Large intestine (tissue), 3 donors: ENCODE data around the gene EXD1. TPM values are rescaled to one million over a fixed set of nuclear protein-coding genes. Genes with fewer than 3 reads are reported as not detected.
"Not testable (repeated sequence)": the region's sequence is repeated elsewhere in the genome, so short reads cannot be mapped to it uniquely, and the experiment has no call there.

Experiments
- DNase-seq, 2 donors: peaks; one replicate each; pipeline versions ENCODE4 v3.0.0 to v3.0.0-alpha.2; 2013
- H3K27ac ChIP-seq: one replicate; pipeline ENCODE4 v1.5.1; 2013; ENCODE audit warnings: low read length
- H3K27me3 ChIP-seq: 2 replicates; pipeline ENCODE4 v1.6.1; 2013; ENCODE audit warnings: low read length; ENCODE audit not compliant: control insufficient read depth, insufficient read depth
- H3K36me3 ChIP-seq: 2 replicates; pipeline ENCODE4 v1.6.1; 2013; ENCODE audit warnings: low read length; ENCODE audit not compliant: control insufficient read depth, insufficient read depth
- H3K4me1 ChIP-seq: one replicate; pipeline ENCODE4 v1.6.1; 2013; ENCODE audit warnings: low read length; ENCODE audit not compliant: control insufficient read depth, insufficient read depth
- H3K4me3 ChIP-seq: one replicate; pipeline ENCODE4 v1.5.1; 2013; ENCODE audit warnings: low read length
- H3K9me3 ChIP-seq: one replicate; pipeline ENCODE4 v1.6.1; 2013; ENCODE audit warnings: mild to moderate bottlenecking, low read depth, low read length, moderate library complexity; ENCODE audit not compliant: control insufficient read depth
- WGBS: methylation state at CpG from one replicate; pipeline ENCODE4 v1.1.5; 2013; ENCODE audit warnings: low lambda C conversion rate; ENCODE audit not compliant: insufficient coverage; 5-methylcytosine and 5-hydroxymethylcytosine counted together
- polyA plus RNA-seq: library from polyadenylated mRNA; unstranded; fragments of 120-200 nt; gene quantifications from one replicate; pipeline ENCODE4 v1.2.1, GENCODE V29; 2013

EXD1 gene
- polyA plus RNA-seq, 1 donor: 0.01 TPM

- Histone ChIP-seq H3K4me1 (no peaks in the 10 kb centered on the region), H3K36me3 (no peaks in the 10 kb centered on the region), H3K4me3 (no peak overlapping the region), H3K27ac (no peak overlapping the region), H3K27me3 (no peaks in the 10 kb centered on the region), H3K9me3 (peaks cover 6% of the 10 kb centered on the region)
- no peak for DNase-seq
- WGBS: no CpG with 5 or more reads among the region's 37 CpGs
Measured at GRCh38 chr15:41151451-41152005, 79.0 kb downstream of the EXD1 start.

- no peaks in the 10 kb centered on the region for H3K27me3 ChIP-seq
- no peaks in the 10 kb centered on the region for H3K36me3 ChIP-seq
- H3K4me3 ChIP-seq: no peak overlapping the region
- peaks cover 6% of the 10 kb centered on the region for H3K9me3 ChIP-seq
- H3K4me1 ChIP-seq: no peaks in the 10 kb centered on the region
- no CpG with 5 or more reads among the region's 4 CpGs for WGBS
- H3K27ac ChIP-seq: no peak overlapping the region
- DNase-seq: no peak
Measured at GRCh38 chr15:41150279-41150678, 80.3 kb downstream of the EXD1 start.

- H3K27me3 ChIP-seq: no peaks in the 10 kb centered on the region
- no peak overlapping the region for H3K27ac ChIP-seq
- no peak for DNase-seq
- H3K4me1 ChIP-seq: no peaks in the 10 kb centered on the region
- H3K4me3 ChIP-seq: no peak overlapping the region
- H3K36me3 ChIP-seq: no peaks in the 10 kb centered on the region
- peaks cover 6% of the 10 kb centered on the region for H3K9me3 ChIP-seq
- 82% methylated on average over 1 of the region's 2 CpGs for WGBS
Measured at GRCh38 chr15:41148065-41148464, 82.5 kb downstream of the EXD1 start.

GRCh38 chr15:41139619-41140018 lies 90.9 kb downstream of the EXD1 start:
- H3K4me1 ChIP-seq: no peaks in the 10 kb centered on the region
- DNase-seq: no peak
- no peak overlapping the region for H3K4me3 ChIP-seq
- 22% methylated on average over 1 of the region's 5 CpGs for WGBS
- no peak overlapping the region for H3K27ac ChIP-seq
- H3K9me3 ChIP-seq: no peaks in the 10 kb centered on the region
- no peaks in the 10 kb centered on the region for H3K36me3 ChIP-seq
- no peaks in the 10 kb centered on the region for H3K27me3 ChIP-seq

GRCh38 chr15:41139112-41139511 lies 91.4 kb downstream of the EXD1 start:
- not testable (repeated sequence) for H3K9me3 ChIP-seq, DNase-seq, H3K36me3 ChIP-seq, H3K27me3 ChIP-seq, H3K4me3 ChIP-seq, H3K27ac ChIP-seq, H3K4me1 ChIP-seq
- 88% methylated on average over 1 of the region's 7 CpGs for WGBS

- H3K4me3 ChIP-seq, H3K27me3 ChIP-seq, H3K27ac ChIP-seq, H3K9me3 ChIP-seq, DNase-seq, H3K36me3 ChIP-seq, H3K4me1 ChIP-seq: not testable (repeated sequence)
- WGBS: 80% methylated on average over 1 of the region's 6 CpGs
Measured at GRCh38 chr15:41135580-41135979, 95.0 kb downstream of the EXD1 start.

GRCh38 chr15:41133454-41133853 lies 97.1 kb downstream of the EXD1 start:
- no peak for DNase-seq
- Histone ChIP-seq H3K4me1 (peaks cover 4% of the 10 kb centered on the region), H3K4me3 (no peak overlapping the region), H3K27ac (no peak overlapping the region), H3K9me3 (peaks cover 5% of the 10 kb centered on the region), H3K36me3 (no peaks in the 10 kb centered on the region), H3K27me3 (no peaks in the 10 kb centered on the region)
- no CpG with 5 or more reads among the region's 10 CpGs for WGBS

Other genes starting within 250 kb of the EXD1 start
- 18.2 TPM for gene INO80, start 114.5 kb downstream of the EXD1 start, polyA plus RNA-seq
- 55.8 TPM for gene CHP1, start 511 bp upstream of the EXD1 start, polyA plus RNA-seq
- gene OIP5, start 101.8 kb upstream of the EXD1 start, polyA plus RNA-seq: 6.0 TPM
- gene NUSAP1, start 102.1 kb upstream of the EXD1 start, polyA plus RNA-seq: 39.4 TPM
- 18.7 TPM for gene NDUFAF1, start 171.7 kb upstream of the EXD1 start, polyA plus RNA-seq
- gene RTF1, start 186.3 kb upstream of the EXD1 start, polyA plus RNA-seq: 42.0 TPM